ENCODE results near the gene FDXR. TPM values are rescaled to one million over a fixed set of nuclear protein-coding genes. Genes with fewer than 3 reads are reported as not detected.

FDXR gene
- total and polyA plus RNA-seq, 12 donors, result 159 to 835 (median 444) TPM

- Histone ChIP-seq H3K4me3 (no peak overlapping the region), H3K4me1 (replicated peaks in 1 of 2) (no peaks in the 10 kb centered on the region), H3K27ac (no peak overlapping the region), H3K27me3 (no peaks in the 10 kb centered on the region), H3K9me3 (replicated peaks in 1 of 3) (no peaks in the 10 kb centered on the region), H3K36me3 (replicated peaks in 1 of 2) (no peaks in the 10 kb centered on the region)
- 53 to 71% (median 67%) methylated on average over 3 of the region's 3 CpGs for WGBS, 4 donors
- TF ChIP-seq CTCF (IDR thresholded peaks at IDR 0.05) (no peak), POLR2A (IDR thresholded peaks at IDR 0.05) (no peak)
- DNase-seq, result no peak
- intact Hi-C loops (cut with DNase I), result no loop called here
Measured at GRCh38 chr17:74850914-74851313, 21.9 kb downstream of the FDXR start.

GRCh38 chr17:74850310-74850709 is 22.5 kb downstream of the FDXR start:
- TF ChIP-seq CTCF (IDR thresholded peaks at IDR 0.05), result no peak
- no peak for TF ChIP-seq POLR2A (IDR thresholded peaks at IDR 0.05)
- no peak for DNase-seq
- no peaks in the 10 kb centered on the region for H3K36me3 ChIP-seq (replicated peaks in 1 of 2)
- no peak overlapping the region for H3K27ac ChIP-seq
- H3K27me3 ChIP-seq, result no peaks in the 10 kb centered on the region
- no peaks in the 10 kb centered on the region for H3K9me3 ChIP-seq (replicated peaks in 1 of 3)
- no peaks in the 10 kb centered on the region for H3K4me1 ChIP-seq (replicated peaks in 1 of 2)
- WGBS, 4 donors, result 79 to 91% (median 87%) methylated on average over 9 to 17 of the region's 17 CpGs
- H3K4me3 ChIP-seq, result no peak overlapping the region
- intact Hi-C loops (cut with DNase I), result no loop called here

DNA sequence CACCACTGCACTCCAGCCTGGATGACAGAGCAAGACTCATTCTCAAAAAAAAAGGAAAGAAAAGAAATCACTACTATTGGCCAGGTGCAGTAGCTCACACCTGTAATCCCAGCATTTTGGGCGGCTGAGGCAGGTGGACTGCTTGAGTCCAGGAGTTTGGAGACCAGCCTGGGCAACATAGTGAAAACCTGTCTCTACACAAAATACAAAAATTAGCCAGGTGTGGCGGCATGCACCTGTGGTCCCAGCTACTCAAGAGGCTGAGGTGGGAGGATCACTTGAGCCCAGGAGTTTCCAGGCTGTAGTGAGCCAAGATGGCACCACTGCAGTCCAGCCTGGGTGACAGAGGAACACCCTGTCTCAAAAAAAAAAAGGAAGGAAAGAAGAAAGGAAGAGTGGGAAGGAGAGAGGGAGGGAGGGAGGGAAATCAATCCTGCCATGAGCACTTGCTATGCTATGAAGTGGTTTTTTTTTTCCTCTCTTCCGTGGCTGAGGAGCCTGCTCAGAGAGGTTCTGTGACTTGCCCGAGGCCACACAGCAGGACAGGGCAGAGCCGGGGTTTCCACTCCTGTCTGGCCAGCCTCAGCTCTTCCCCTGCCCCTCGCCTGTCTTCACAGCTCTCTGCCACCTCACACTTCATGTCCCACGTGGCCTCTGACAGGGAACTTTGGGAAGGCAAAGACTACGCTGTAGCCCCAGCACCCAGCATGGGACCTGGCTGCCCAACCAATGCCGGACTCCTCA is 24.0 kb downstream of the FDXR start:
- Histone ChIP-seq H3K27me3 (no peaks in the 10 kb centered on the region), H3K9me3 (replicated peaks in 1 of 3) (no peaks in the 10 kb centered on the region), H3K4me1 (replicated peaks in 1 of 2) (no peaks in the 10 kb centered on the region), H3K36me3 (replicated peaks in 1 of 2) (no peaks in the 10 kb centered on the region), H3K27ac (no peak overlapping the region), H3K4me3 (no peak overlapping the region)
- DNase-seq, result no peak
- WGBS, 4 donors, result 62 to 83% (median 75%) methylated on average over 9 of the region's 9 CpGs
- intact Hi-C loops (cut with DNase I), result no loop called here
- TF ChIP-seq POLR2A (IDR thresholded peaks at IDR 0.05), result no peak
- no peak for TF ChIP-seq CTCF (IDR thresholded peaks at IDR 0.05)

- Histone ChIP-seq H3K4me3 (no peak overlapping the region), H3K27me3 (no peaks in the 10 kb centered on the region), H3K4me1 (replicated peaks in 1 of 2) (peaks cover 7 to 12% of the 10 kb centered on the region in 2 donors), H3K36me3 (replicated peaks in 1 of 2) (no peaks in the 10 kb centered on the region), H3K9me3 (replicated peaks in 1 of 3) (no peaks in the 10 kb centered on the region), H3K27ac (no peak overlapping the region)
- 94 to 98% (median 96%) methylated on average over 5 to 16 of the region's 16 CpGs for WGBS, 4 donors
- TF ChIP-seq POLR2A (IDR thresholded peaks at IDR 0.05) (no peak), CTCF (IDR thresholded peaks at IDR 0.05) (no peak)
- DNase-seq, result no peak
- intact Hi-C loops (cut with DNase I), result no loop called here
Measured at GRCh38 chr17:74846621-74847020, 26.2 kb downstream of the FDXR start.

Data from adrenal gland (tissue), 12 donors.